Progenitor cell of endocrine pancreas (in vitro differentiated cells): ENCODE measurements around the gene RAB5A. TPM values are rescaled to one million over a fixed set of nuclear protein-coding genes. Genes with fewer than 3 reads are reported as not detected.
"Not testable (repeated sequence)": the region's sequence is repeated elsewhere in the genome, so short reads cannot be mapped to it uniquely, and the experiment has no call there.

ENCODE experiments used
- DNase-seq: peaks from one replicate; pipeline ENCODE4 v3.0.0; 2021; ENCODE audit warnings: low spot score; ENCODE audit not compliant: unreplicated experiment
- H3K27ac Mint-ChIP-seq: 2 replicates; pipeline ENCODE4 v1.8.0; 2021; ENCODE audit warnings: mild to moderate bottlenecking, moderate library complexity, mixed read lengths
- H3K27me3 Mint-ChIP-seq: 2 replicates; pipeline ENCODE4 v1.8.0; 2021; ENCODE audit warnings: mixed read lengths
- H3K36me3 Mint-ChIP-seq: 2 replicates; pipeline ENCODE4 v1.8.0; 2022; ENCODE audit warnings: mixed read lengths; ENCODE audit not compliant: insufficient read depth
- H3K4me1 Mint-ChIP-seq: 2 replicates; pipeline ENCODE4 v1.8.0; 2021; ENCODE audit warnings: low read depth, mixed read lengths
- H3K4me3 Mint-ChIP-seq: 2 replicates; pipeline ENCODE4 v1.8.0; 2021; ENCODE audit warnings: low read depth, mild to moderate bottlenecking, moderate library complexity, mixed read lengths
- H3K9me3 Mint-ChIP-seq: 2 replicates; pipeline ENCODE4 v1.8.0; 2021; ENCODE audit warnings: low read depth, mixed read lengths
- long read RNA-seq: library from polyadenylated mRNA; unstranded; transcript quantifications from one replicate; pipeline ENCODE4 v2.0.0, GENCODE V29; 2020
- total RNA-seq: library from RNA; stranded (reverse); gene quantifications from 2 replicates; pipeline ENCODE4 v1.2.1, GENCODE V29; 2021
- TF ChIP-seq, protein P1 (sequence below): fragments of 200-600 bp; sonication (generic); IDR thresholded peaks from one replicate; pipeline ENCODE4 v1.5.0; 2021; ENCODE audit warnings: antibody characterized with exemption, mild to moderate bottlenecking; ENCODE audit not compliant: unreplicated experiment

The RAB5A gene, protein sequence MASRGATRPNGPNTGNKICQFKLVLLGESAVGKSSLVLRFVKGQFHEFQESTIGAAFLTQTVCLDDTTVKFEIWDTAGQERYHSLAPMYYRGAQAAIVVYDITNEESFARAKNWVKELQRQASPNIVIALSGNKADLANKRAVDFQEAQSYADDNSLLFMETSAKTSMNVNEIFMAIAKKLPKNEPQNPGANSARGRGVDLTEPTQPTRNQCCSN
- 58.2 and 59.8 TPM in 2 replicates for total RNA-seq
- long read RNA-seq, transcript RAB5A-201 (6 exons, 2,536 nt) = major isoform, 96 of 114 reads
- long read RNA-seq, partial matches to known transcripts = 6 of 114 reads
- long read RNA-seq, other reads (novel, unspliced or antisense) = 8 of 114 reads

DNA sequence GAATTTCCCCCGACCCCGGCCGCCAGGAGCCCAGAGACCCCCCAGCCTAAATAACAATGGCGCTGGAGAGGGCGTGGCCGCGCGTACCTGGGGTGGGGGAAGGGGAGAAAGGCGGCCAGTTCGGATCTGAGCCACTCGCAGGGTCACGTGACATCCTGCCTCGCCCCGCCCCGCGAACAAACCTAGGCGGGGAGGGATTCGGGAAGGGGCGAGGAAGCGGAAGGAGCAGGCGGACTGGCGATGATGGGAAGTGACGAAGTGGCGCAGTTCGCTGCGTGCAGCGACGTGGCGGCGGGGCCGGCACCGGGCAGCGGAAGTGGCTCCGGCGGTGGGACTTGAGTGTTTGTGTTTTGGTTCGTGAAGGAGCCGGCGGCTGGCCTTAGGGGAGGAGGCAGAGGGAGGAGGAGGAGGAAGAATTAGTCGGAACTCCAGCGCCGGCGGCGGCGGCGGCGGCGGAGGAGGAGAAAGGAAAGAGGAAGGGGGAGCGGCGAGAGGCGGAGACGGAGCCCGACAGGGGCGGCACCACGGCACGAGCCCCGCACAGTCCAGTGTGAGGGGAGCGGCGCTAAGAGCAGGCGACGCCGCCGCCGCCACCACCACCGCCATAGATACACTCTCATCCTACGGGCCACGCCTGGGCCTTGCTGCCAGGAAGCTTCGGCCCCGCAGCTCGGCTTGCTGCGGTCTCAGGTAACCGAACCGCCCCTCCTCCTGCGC is at the start of gene RAB5A:
RAB5A (plus strand) TSS at position 266 of the 717 bp plus-strand sequence. CDS start 3,802 bp downstream, outside the sequence.
- peak; percentile 94 for DNase-seq
- Mint-ChIP-seq H3K9me3 (peaks cover 4% of the 10 kb centered on the region), H3K27me3 (no peaks in the 10 kb centered on the region), H3K4me3 (peak within 1 kb of the TSS; percentile 99), H3K4me1 (peaks cover 21% of the 10 kb centered on the region), H3K27ac (peak within 1 kb of the TSS; percentile 99), H3K36me3 (peaks cover 13% of the 10 kb centered on the region)
- TF ChIP-seq, protein P1, sequence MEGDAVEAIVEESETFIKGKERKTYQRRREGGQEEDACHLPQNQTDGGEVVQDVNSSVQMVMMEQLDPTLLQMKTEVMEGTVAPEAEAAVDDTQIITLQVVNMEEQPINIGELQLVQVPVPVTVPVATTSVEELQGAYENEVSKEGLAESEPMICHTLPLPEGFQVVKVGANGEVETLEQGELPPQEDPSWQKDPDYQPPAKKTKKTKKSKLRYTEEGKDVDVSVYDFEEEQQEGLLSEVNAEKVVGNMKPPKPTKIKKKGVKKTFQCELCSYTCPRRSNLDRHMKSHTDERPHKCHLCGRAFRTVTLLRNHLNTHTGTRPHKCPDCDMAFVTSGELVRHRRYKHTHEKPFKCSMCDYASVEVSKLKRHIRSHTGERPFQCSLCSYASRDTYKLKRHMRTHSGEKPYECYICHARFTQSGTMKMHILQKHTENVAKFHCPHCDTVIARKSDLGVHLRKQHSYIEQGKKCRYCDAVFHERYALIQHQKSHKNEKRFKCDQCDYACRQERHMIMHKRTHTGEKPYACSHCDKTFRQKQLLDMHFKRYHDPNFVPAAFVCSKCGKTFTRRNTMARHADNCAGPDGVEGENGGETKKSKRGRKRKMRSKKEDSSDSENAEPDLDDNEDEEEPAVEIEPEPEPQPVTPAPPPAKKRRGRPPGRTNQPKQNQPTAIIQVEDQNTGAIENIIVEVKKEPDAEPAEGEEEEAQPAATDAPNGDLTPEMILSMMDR = no peak

DNA sequence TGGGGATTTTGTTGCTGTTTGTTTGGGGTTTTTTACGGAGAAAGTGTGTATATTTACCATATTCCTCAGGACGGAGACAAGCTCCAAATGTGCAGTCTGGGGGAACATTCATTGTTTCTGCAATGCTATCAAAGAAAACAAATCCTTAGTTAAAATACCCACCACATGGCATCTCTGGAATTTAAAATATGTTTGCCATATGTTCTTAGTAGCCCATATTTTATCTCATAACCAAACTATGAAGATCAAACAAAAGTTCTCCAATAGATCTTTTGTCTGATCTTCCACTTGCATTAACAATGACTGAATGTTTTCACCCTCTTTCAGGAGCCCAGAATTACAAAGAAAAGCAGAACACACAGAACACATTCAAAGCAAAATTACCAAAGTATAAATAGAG is 48.2 kb upstream of the RAB5A start:
- Mint-ChIP-seq H3K36me3 (no peaks in the 10 kb centered on the region), H3K4me1 (peaks cover 10% of the 10 kb centered on the region), H3K4me3 (no peak overlapping the region), H3K27me3 (no peaks in the 10 kb centered on the region), H3K27ac (no peak overlapping the region), H3K9me3 (no peaks in the 10 kb centered on the region)
- DNase-seq = no peak
- TF ChIP-seq, protein P1 = no peak

DNA sequence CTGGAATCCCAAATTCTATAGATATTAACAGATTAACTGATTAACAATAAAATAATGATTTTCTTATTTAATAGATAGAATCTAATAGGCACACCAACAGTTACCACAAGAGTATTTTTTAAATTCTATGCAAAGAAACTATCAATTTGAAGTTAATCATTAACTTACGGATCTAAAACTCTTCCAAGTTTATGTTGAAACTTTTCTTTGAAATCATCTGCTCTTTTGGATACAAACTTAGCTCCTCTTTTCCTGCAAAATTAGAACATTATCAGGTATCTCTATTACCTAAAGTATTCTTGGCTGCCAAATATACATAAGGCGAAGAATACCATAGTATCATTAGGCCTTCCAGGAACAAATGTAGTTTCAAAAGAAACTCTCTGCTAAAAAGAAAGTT is 47.6 kb upstream of the RAB5A start:
- Mint-ChIP-seq H3K27me3 (no peaks in the 10 kb centered on the region), H3K27ac (no peak overlapping the region), H3K9me3 (no peaks in the 10 kb centered on the region), H3K4me3 (no peak overlapping the region), H3K36me3 (no peaks in the 10 kb centered on the region), H3K4me1 (peaks cover 10% of the 10 kb centered on the region)
- TF ChIP-seq, protein P1 = no peak
- DNase-seq = no peak

DNA sequence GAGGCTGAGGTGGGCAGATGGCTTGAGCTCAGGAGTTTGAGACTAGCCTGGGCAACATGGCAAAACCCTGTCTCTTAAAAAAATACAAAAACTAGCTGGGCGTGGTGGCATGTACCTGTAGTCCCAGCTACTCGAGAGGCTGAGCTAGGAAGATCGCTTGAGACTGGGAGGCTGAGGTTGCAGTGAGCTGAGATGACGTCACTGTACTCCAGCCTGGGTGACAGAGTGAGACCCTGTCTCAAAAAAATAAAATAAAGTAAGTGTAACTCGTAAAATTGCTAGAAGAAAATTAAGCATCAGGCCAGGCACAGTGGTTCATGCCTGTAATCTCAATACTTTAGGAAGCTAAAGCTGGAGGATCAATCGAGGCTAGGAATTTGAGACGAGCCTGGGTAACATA is 47.1 kb upstream of the RAB5A start:
- not testable (repeated sequence) for H3K36me3 Mint-ChIP-seq, DNase-seq, H3K9me3 Mint-ChIP-seq, H3K4me3 Mint-ChIP-seq, H3K27me3 Mint-ChIP-seq
- Mint-ChIP-seq H3K27ac (peak overlapping the region; percentile 31), H3K4me1 (peaks cover 10% of the 10 kb centered on the region)

DNA sequence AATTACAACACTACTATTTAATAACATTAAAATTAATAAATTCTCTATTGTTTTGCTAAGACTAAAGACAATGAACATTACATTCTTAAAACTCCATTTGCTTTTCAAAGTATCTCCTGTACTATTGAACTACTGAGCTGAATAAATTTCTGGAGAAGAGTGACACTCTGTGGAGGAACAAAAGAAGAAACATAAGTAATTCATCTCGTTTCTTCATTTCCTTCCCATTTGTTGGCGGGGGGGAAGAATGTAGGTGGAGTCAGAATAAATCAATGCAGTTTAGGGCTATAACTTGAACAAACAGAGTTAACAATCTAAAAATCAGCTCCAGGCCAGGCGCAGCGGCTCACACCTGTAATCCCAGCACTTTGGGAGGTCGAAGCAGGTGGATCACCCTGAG is 45.6 kb upstream of the RAB5A start:
- H3K4me3 Mint-ChIP-seq = no peak overlapping the region
- no peaks in the 10 kb centered on the region for H3K27me3 Mint-ChIP-seq
- TF ChIP-seq, protein P1 = no peak
- H3K27ac Mint-ChIP-seq = no peak overlapping the region
- H3K4me1 Mint-ChIP-seq = peaks cover 10% of the 10 kb centered on the region
- DNase-seq = no peak
- no peaks in the 10 kb centered on the region for H3K36me3 Mint-ChIP-seq
- no peaks in the 10 kb centered on the region for H3K9me3 Mint-ChIP-seq
